ENCODE results near the gene ENDOG.
"Not testable (repeated sequence)": the region's sequence is repeated elsewhere in the genome, so short reads cannot be mapped to it uniquely, and the experiment has no call there.

ENDOG gene

GRCh38 chr9:128818099-128818838 lies at the start of gene ENDOG:
TSS of gene ENDOG (plus strand) at chr9:128818500. CDS start at chr9:128818685, 185 bp downstream.
- H3K4me1 Mint-ChIP-seq: peaks cover 38% of the 10 kb centered on the region
- peaks cover 26% of the 10 kb centered on the region for H3K36me3 Mint-ChIP-seq
- no peaks in the 10 kb centered on the region for H3K27me3 Mint-ChIP-seq
- peak; percentile 97 for ATAC-seq
- H3K27ac Mint-ChIP-seq: peak within 1 kb of the TSS; percentile 74
- H3K9me3 Mint-ChIP-seq: no peaks in the 10 kb centered on the region
- peak within 1 kb of the TSS; percentile 83 for H3K4me3 Mint-ChIP-seq

GRCh38 chr9:128768606-128769005 lies 49.7 kb upstream of the ENDOG start:
- ATAC-seq: no peak
- H3K27me3 Mint-ChIP-seq: no peaks in the 10 kb centered on the region
- H3K9me3 Mint-ChIP-seq: no peaks in the 10 kb centered on the region
- peaks cover 17% of the 10 kb centered on the region for H3K36me3 Mint-ChIP-seq
- H3K27ac Mint-ChIP-seq: peak overlapping the region; percentile 88
- H3K4me3 Mint-ChIP-seq: no peak overlapping the region
- H3K4me1 Mint-ChIP-seq: peaks cover 56% of the 10 kb centered on the region

GRCh38 chr9:128770286-128771030 lies 47.8 kb upstream of the ENDOG start:
- peak overlapping the region; percentile 89 for H3K4me3 Mint-ChIP-seq
- peaks cover 17% of the 10 kb centered on the region for H3K36me3 Mint-ChIP-seq
- H3K27ac Mint-ChIP-seq: peak overlapping the region; percentile 88
- peaks cover 4% of the 10 kb centered on the region for H3K9me3 Mint-ChIP-seq
- no peak for ATAC-seq
- H3K27me3 Mint-ChIP-seq: no peaks in the 10 kb centered on the region
- peaks cover 43% of the 10 kb centered on the region for H3K4me1 Mint-ChIP-seq

- Mint-ChIP-seq H3K36me3 (peaks cover 17% of the 10 kb centered on the region), H3K9me3 (peaks cover 6% of the 10 kb centered on the region), H3K4me3 (peak overlapping the region; percentile 89), H3K4me1 (peaks cover 39% of the 10 kb centered on the region), H3K27me3 (no peaks in the 10 kb centered on the region), H3K27ac (peak overlapping the region; percentile 88)
- ATAC-seq: peak; percentile 53
These were observed 47.1 kb upstream of the ENDOG start for GRCh38 chr9:128771094-128771721.

- Mint-ChIP-seq H3K27me3 (no peaks in the 10 kb centered on the region), H3K36me3 (peaks cover 17% of the 10 kb centered on the region), H3K4me3 (peak within 1 kb of the TSS; percentile 89), H3K27ac (peak within 1 kb of the TSS; percentile 88), H3K4me1 (peaks cover 39% of the 10 kb centered on the region), H3K9me3 (peaks cover 6% of the 10 kb centered on the region)
- peak; percentile 98 for ATAC-seq
These were observed 46.4 kb upstream of the ENDOG start, which contains the start of gene ZER1 for GRCh38 chr9:128771745-128772519. TSS of gene ZER1 (minus strand) at chr9:128771927. CDS start at chr9:128755565, 16,362 bp downstream.

GRCh38 chr9:128773049-128773448 lies 45.3 kb upstream of the ENDOG start:
- Mint-ChIP-seq H3K36me3 (peaks cover 12% of the 10 kb centered on the region), H3K27me3 (no peaks in the 10 kb centered on the region), H3K9me3 (peaks cover 6% of the 10 kb centered on the region), H3K27ac (peak overlapping the region; percentile 88), H3K4me3 (no peak overlapping the region), H3K4me1 (peaks cover 31% of the 10 kb centered on the region)
- no peak for ATAC-seq

- H3K27ac Mint-ChIP-seq: peak overlapping the region; percentile 20
- H3K9me3 Mint-ChIP-seq: peaks cover 6% of the 10 kb centered on the region
- ATAC-seq: no peak
- no peak overlapping the region for H3K4me3 Mint-ChIP-seq
- no peaks in the 10 kb centered on the region for H3K27me3 Mint-ChIP-seq
- peaks cover 21% of the 10 kb centered on the region for H3K4me1 Mint-ChIP-seq
- H3K36me3 Mint-ChIP-seq: peaks cover 10% of the 10 kb centered on the region
These were observed 43.5 kb upstream of the ENDOG start for GRCh38 chr9:128774804-128775203.

GRCh38 chr9:128780093-128780492 lies 38.2 kb upstream of the ENDOG start:
- not testable (repeated sequence) for ATAC-seq, H3K36me3 Mint-ChIP-seq
- peak overlapping the region; percentile 76 for H3K27ac Mint-ChIP-seq

GRCh38 chr9:128781187-128782070 lies 36.9 kb upstream of the ENDOG start:
- no peaks in the 10 kb centered on the region for H3K36me3 Mint-ChIP-seq
- H3K27me3 Mint-ChIP-seq: no peaks in the 10 kb centered on the region
- peak overlapping the region; percentile 74 for H3K27ac Mint-ChIP-seq
- ATAC-seq: peak; percentile 90
- H3K9me3 Mint-ChIP-seq: peaks cover 2% of the 10 kb centered on the region
- no peak overlapping the region for H3K4me3 Mint-ChIP-seq
- peaks cover 27% of the 10 kb centered on the region for H3K4me1 Mint-ChIP-seq

More at GRCh38 chr9:128780093-128780492, 38.2 kb upstream of the ENDOG start:
- not testable (repeated sequence) for H3K27me3 Mint-ChIP-seq, H3K4me3 Mint-ChIP-seq, H3K9me3 Mint-ChIP-seq
- peaks cover 26% of the 10 kb centered on the region for H3K4me1 Mint-ChIP-seq

GRCh38 chr9:128782669-128783068 lies 35.6 kb upstream of the ENDOG start:
- ATAC-seq: no peak
- H3K27me3 Mint-ChIP-seq: no peaks in the 10 kb centered on the region

GRCh38 chr9:128785427-128785826 lies 32.9 kb upstream of the ENDOG start:
- Mint-ChIP-seq H3K4me3 (no peak overlapping the region), H3K27me3 (no peaks in the 10 kb centered on the region), H3K27ac (peak overlapping the region; percentile 64), H3K9me3 (peaks cover 2% of the 10 kb centered on the region), H3K4me1 (peaks cover 56% of the 10 kb centered on the region), H3K36me3 (peaks cover 8% of the 10 kb centered on the region)
- no peak for ATAC-seq

More at GRCh38 chr9:128782669-128783068, 35.6 kb upstream of the ENDOG start:
- no peak overlapping the region for H3K4me3 Mint-ChIP-seq
- peaks cover 3% of the 10 kb centered on the region for H3K36me3 Mint-ChIP-seq
- H3K4me1 Mint-ChIP-seq: peaks cover 35% of the 10 kb centered on the region
- peak overlapping the region; percentile 94 for H3K27ac Mint-ChIP-seq
- peaks cover 2% of the 10 kb centered on the region for H3K9me3 Mint-ChIP-seq

GRCh38 chr9:128786681-128787601 lies 31.4 kb upstream of the ENDOG start, which contains the start of gene TBC1D13:
TSS of gene TBC1D13 (plus strand) at chr9:128787253. CDS start at chr9:128787354, 101 bp downstream.
- Mint-ChIP-seq H3K36me3 (peaks cover 22% of the 10 kb centered on the region), H3K4me3 (peak within 1 kb of the TSS; percentile 100), H3K9me3 (no peaks in the 10 kb centered on the region), H3K27ac (peak within 1 kb of the TSS; percentile 97), H3K27me3 (no peaks in the 10 kb centered on the region), H3K4me1 (peaks cover 60% of the 10 kb centered on the region)
- ATAC-seq: peak; percentile 97

GRCh38 chr9:128787659-128788058 lies 30.6 kb upstream of the ENDOG start:
- H3K27me3 Mint-ChIP-seq: no peaks in the 10 kb centered on the region
- H3K9me3 Mint-ChIP-seq: no peaks in the 10 kb centered on the region

More at GRCh38 chr9:128787659-128788058, 30.6 kb upstream of the ENDOG start:
- Mint-ChIP-seq H3K36me3 (peaks cover 26% of the 10 kb centered on the region), H3K4me3 (peak overlapping the region; percentile 100), H3K4me1 (peaks cover 61% of the 10 kb centered on the region), H3K27ac (peak overlapping the region; percentile 97)
- ATAC-seq: no peak
